ENCODE measurements around the gene ZBTB7C. TPM values are rescaled to one million over a fixed set of nuclear protein-coding genes. Genes with fewer than 3 reads are reported as not detected.

ZBTB7C gene
- total and polyA plus RNA-seq, 2 of the 8 experiments (the other 6 are each of a cell fraction or from before 2014, with no cell fraction given) = 0.15 to 0.45 TPM

GRCh38 chr18:48410095-48410920 is 1.1 kb upstream of the ZBTB7C start (continued):
- TF ChIP-seq JUND (IDR thresholded peaks at IDR 0.05; ENCODE audit: low read length) (no peak), SP2 (IDR thresholded peaks at IDR 0.05; ENCODE audit: low read length) (no peak), ZNF274 (IDR thresholded peaks at IDR 0.05; ENCODE audit: borderline replicate concordance, extremely low read depth, low read length) (no peak), KDM4A (IDR thresholded peaks at IDR 0.05; ENCODE audit: low read depth, low read length, severe bottlenecking) (peak; percentile 81), GTF2F1 (IDR thresholded peaks at IDR 0.05; ENCODE audit: borderline replicate concordance, low read depth, low read length) (no peak), POLR2A (IDR thresholded peaks at IDR 0.05; ENCODE audit: control extremely low read depth in 1 of 2, low read depth in 2 of 2, low read length in 2 of 2) (no peak), EP300 (IDR thresholded peaks at IDR 0.05; ENCODE audit: borderline replicate concordance in 1 of 2, low read depth in 2 of 2, low read length in 2 of 2) (no peak), NANOG (IDR thresholded peaks at IDR 0.05; ENCODE audit: insufficient read depth, low read depth, low read length, poor library complexity, severe bottlenecking) (no peak)
- TF ChIP-seq, protein P1, sequence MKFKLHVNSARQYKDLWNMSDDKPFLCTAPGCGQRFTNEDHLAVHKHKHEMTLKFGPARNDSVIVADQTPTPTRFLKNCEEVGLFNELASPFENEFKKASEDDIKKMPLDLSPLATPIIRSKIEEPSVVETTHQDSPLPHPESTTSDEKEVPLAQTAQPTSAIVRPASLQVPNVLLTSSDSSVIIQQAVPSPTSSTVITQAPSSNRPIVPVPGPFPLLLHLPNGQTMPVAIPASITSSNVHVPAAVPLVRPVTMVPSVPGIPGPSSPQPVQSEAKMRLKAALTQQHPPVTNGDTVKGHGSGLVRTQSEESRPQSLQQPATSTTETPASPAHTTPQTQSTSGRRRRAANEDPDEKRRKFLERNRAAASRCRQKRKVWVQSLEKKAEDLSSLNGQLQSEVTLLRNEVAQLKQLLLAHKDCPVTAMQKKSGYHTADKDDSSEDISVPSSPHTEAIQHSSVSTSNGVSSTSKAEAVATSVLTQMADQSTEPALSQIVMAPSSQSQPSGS (IDR thresholded peaks at IDR 0.05; ENCODE audit: low read length) = no peak
